Memory B cell (primary cell): ENCODE measurements around the gene RTN4R.

ENCODE experiments used
- ATAC-seq: fragments of 150-1000 bp; cut with Tn5 transposase; 2 replicates; pipeline ENCODE4 v1.10.0; 2021; ENCODE audit warnings: low read depth, mild to moderate bottlenecking, moderate library complexity
- DNase-seq, 2 donors: peaks; one replicate each; pipeline ENCODE4 v3.0.0; 2022; ENCODE audit warnings: low spot score in 2 of 2
- H3K27ac Mint-ChIP-seq: one replicate; pipeline ENCODE4 v1.8.0; 2022; ENCODE audit warnings: mild to moderate bottlenecking, moderate library complexity, mixed read lengths
- H3K27me3 Mint-ChIP-seq: one replicate; pipeline ENCODE4 v1.8.0; 2022; ENCODE audit warnings: mixed read lengths
- H3K36me3 Mint-ChIP-seq: one replicate; pipeline ENCODE4 v1.8.0; 2022; ENCODE audit warnings: mild to moderate bottlenecking, mixed read lengths
- H3K4me1 Mint-ChIP-seq: one replicate; pipeline ENCODE4 v1.8.0; 2022; ENCODE audit warnings: mixed read lengths
- H3K4me3 Mint-ChIP-seq: one replicate; pipeline ENCODE4 v1.8.0; 2022; ENCODE audit warnings: mild to moderate bottlenecking, moderate library complexity, mixed read lengths
- H3K9me3 Mint-ChIP-seq: one replicate; pipeline ENCODE4 v1.8.0; 2022; ENCODE audit warnings: mixed read lengths

Gene RTN4R

DNA sequence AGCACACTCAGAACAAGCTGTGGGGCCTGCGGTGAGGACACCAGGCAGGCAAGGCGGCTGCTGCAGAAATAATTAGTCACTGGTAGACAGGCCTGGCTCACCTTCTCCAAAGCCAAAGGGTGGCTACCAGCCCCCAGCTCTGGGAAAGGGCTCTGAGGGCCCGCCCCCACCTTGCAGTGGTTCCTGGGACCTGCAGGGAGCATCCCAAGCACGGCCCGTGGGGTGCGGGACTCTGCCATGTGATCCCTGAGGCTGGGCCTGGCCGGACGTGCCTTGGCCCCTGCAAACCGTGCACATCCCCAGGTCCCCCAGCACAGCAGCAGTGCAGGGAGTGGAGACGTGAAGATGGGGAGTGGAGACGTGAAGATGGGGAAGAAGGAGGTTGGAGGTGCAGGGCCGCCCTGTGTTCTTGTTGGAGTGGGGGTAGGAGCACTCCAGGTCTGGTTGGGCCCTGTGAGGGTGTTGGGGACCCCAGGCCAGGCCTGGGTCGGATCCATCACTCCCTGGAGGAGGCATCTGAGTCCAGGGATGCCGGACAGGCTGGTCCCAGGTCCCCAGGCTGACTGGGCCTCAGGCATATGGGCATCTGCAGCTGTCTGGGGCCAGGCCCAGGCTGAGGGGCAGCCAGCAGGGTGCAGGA is 41.9 kb downstream of the RTN4R start:
- Mint-ChIP-seq H3K4me1 (no peaks in the 10 kb centered on the region), H3K27ac (no peak overlapping the region), H3K9me3 (peaks cover 3% of the 10 kb centered on the region), H3K4me3 (no peak overlapping the region), H3K36me3 (no peaks in the 10 kb centered on the region), H3K27me3 (peaks cover 2% of the 10 kb centered on the region)
- no peak for DNase-seq
- no peak for ATAC-seq

DNA sequence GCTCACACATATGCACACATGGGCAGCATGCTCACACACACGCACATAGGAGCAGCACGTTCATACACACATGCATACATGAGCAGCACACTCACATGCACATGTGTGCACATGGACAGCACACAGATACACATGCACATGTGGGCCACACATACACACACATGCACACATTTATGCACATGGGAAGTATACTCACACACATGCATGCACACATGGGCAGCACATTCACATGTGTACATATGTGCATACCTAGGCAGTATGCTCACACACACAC is 42.5 kb downstream of the RTN4R start:
- DNase-seq = no peak
- peaks cover 3% of the 10 kb centered on the region for H3K9me3 Mint-ChIP-seq
- no peak overlapping the region for H3K4me3 Mint-ChIP-seq
- ATAC-seq = no peak
- H3K36me3 Mint-ChIP-seq = no peaks in the 10 kb centered on the region
- H3K4me1 Mint-ChIP-seq = no peaks in the 10 kb centered on the region
- no peak overlapping the region for H3K27ac Mint-ChIP-seq
- H3K27me3 Mint-ChIP-seq = peaks cover 2% of the 10 kb centered on the region

DNA sequence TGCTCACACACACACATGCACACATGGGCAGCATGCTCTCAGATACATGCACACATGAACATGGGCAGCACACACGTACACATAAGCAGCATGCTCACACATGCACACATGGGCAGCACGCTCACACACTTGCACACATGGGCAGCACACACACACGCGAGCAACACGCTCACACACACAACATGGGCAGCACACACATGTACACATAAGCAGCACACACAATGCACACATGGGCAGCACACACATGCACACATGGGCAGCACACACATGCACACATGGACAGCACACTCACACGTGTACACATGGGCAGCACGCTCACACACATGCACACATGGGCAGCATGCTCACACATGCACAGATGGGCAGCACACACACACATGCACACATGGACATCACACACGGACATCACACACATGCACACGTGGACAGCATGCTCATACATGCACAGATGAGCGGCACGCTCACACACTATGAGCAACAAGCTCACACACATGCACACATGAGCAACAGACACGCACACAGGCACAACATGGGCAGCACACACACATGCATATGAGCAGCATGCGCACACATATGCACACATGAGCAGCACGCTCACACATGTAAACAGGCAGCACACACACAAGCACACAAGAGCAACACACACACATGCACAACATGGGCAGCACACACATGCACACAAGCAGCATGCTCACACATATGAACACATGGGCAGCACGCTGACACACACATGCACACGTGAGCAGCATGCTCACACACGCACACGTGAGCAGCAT is 43.0 kb downstream of the RTN4R start:
- Mint-ChIP-seq H3K27me3 (peaks cover 2% of the 10 kb centered on the region), H3K4me3 (no peak overlapping the region), H3K27ac (no peak overlapping the region), H3K9me3 (peaks cover 3% of the 10 kb centered on the region), H3K36me3 (no peaks in the 10 kb centered on the region), H3K4me1 (no peaks in the 10 kb centered on the region)
- DNase-seq = no peak
- ATAC-seq = no peak

DNA sequence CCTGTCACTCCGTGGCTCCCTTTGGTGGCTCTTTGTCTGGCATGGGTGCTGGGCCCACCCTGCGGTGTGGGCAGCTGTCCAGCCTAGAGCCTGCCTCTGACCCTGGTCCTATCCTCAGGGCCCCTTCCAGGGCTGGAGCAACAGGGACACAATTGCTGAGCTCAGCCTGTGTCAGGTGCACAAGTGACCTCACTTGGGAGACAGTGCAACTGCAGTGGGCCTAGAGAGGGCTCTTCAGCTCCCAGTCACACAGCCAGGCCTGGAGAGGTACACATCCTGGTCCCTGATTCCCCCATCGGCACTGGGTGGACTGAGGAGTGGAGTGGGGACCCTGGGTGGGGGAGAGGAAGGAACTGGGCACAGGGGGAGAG is 43.9 kb downstream of the RTN4R start:
- H3K4me3 Mint-ChIP-seq = no peak overlapping the region
- H3K27me3 Mint-ChIP-seq = no peaks in the 10 kb centered on the region
- H3K9me3 Mint-ChIP-seq = peaks cover 3% of the 10 kb centered on the region
- no peak for DNase-seq
- no peak for ATAC-seq
- H3K4me1 Mint-ChIP-seq = no peaks in the 10 kb centered on the region
- no peak overlapping the region for H3K27ac Mint-ChIP-seq
- H3K36me3 Mint-ChIP-seq = no peaks in the 10 kb centered on the region

DNA sequence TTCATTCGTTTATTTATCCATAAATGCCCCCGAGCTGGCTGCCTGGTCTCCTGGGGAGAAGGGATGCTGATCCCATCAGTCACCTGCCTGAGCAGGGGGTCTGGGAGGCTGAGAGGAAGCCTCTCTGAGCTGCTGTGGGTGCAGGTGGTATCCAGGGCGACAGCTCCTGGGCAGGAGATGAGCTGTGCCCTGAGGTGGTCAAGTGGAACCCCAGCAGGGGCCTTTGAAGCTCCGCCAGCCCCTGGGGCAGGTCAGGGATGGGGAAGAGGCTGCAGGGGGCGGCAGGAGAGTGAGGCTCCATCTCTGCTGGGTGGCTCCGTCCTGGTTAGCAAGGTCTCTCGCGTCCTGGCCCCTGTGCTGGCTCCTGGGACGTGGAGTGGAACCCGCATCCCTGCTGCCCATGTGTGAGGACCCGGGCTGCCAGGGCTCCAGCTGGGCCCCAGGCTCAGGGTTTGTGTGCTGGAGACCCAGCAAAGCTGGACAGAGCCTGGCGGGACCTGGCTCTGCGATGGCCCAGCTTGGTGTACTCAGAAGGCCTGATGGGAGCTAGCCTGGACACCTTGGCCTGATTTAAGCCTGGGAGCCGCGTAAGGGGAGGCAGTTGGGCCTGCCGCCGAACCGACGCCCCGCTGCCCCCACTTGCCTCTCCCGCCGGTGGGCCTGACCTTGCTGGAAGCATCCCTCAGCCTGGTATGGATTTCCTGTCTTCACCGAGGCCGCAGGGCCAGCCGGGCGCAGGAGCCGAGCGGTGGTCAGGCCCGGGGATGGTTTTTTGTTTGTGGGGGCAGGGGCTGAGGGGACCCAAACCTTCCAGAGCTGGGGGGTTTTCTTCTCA is 44.5 kb downstream of the RTN4R start:
- Mint-ChIP-seq H3K27ac (no peak overlapping the region), H3K27me3 (peaks cover under 1% of the 10 kb centered on the region), H3K4me3 (no peak overlapping the region), H3K36me3 (no peaks in the 10 kb centered on the region), H3K4me1 (no peaks in the 10 kb centered on the region), H3K9me3 (peaks cover 3% of the 10 kb centered on the region)
- ATAC-seq = no peak
- no peak for DNase-seq

DNA sequence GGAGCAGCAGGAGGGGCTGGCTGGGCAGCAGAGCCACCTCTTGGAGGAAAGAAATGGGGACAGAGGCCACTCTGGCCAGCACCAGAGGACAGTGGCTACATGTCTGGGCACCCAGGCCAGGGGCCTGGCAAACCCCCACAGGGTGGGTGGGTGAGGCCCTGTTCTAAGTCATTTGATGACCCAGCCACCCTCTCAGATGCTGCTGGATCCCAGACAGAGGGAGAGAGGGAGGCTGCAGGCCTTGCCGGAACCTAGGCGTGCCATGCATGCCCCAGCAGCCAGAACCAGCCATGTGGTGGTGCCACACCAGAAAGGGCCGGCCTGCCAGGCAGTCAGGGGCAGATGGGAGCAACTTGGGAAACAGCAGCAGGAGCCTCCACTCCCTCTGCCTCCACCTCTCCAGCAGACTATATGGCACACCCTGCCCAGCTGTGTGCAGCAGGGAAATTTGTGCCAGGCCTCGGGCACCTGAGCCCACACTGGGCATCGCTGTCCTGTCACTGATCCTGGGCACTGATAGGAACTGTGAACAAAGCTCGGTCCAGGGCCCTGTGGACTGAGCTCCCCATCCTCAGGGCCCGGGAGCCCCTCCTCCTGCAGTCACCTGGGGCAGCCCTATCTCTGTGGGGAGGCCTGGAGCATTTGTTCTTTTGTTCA is 45.2 kb downstream of the RTN4R start:
- DNase-seq = no peak
- peaks cover 3% of the 10 kb centered on the region for H3K9me3 Mint-ChIP-seq
- no peak overlapping the region for H3K4me3 Mint-ChIP-seq
- no peak overlapping the region for H3K27ac Mint-ChIP-seq
- H3K4me1 Mint-ChIP-seq = no peaks in the 10 kb centered on the region
- no peak for ATAC-seq
- peaks cover 4% of the 10 kb centered on the region for H3K27me3 Mint-ChIP-seq
- no peaks in the 10 kb centered on the region for H3K36me3 Mint-ChIP-seq

DNA sequence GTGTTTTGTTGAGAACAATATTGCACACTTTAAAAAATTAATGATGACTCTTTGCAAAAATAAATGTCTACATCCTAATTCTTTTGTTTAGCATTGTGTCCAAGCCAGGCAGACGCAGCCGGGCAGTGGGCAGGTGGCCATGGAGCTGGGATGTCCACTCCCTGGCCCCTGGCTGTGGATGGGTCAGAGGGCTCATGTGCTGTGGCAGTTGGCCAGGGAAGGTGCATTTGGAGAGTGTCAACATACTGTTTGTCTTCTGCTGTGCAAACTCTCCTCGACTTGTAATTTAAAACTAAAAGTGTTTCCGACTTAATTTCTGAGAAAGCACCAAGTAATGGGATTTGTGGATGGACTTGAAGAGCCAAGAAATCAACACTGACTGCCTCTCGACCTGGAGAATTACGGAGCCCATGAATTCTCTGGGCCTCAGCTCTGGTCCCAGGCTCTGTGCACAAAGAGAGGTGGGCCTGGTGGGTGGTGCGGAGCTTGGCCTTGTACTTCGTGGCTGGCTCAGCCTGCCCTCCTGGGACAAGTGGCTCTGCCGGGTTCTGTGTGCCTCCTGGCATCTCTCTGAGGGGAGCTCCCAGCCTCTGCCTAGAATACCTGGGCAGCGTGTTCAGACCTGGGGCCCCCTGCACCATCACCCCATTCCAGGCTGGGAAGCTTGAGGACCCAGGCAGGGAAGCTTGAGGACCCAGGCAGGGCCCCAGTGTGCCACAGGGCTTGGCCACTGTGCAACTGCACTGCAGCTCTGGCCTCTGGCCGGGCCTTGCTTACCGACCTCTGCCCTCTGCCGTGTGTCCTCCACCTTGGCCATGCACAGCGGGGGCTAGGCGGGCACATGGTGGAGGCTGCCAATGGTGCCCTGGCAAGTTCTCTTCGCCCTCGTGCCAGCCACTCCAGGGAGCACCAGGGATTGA is 46.4 kb downstream of the RTN4R start:
- ATAC-seq (no peak), DNase-seq (no peak)
- H3K27ac Mint-ChIP-seq = no peak overlapping the region
- peaks cover 3% of the 10 kb centered on the region for H3K9me3 Mint-ChIP-seq
- no peak overlapping the region for H3K4me3 Mint-ChIP-seq
- H3K4me1 Mint-ChIP-seq = no peaks in the 10 kb centered on the region
- peaks cover 4% of the 10 kb centered on the region for H3K27me3 Mint-ChIP-seq
- H3K36me3 Mint-ChIP-seq = no peaks in the 10 kb centered on the region

DNA sequence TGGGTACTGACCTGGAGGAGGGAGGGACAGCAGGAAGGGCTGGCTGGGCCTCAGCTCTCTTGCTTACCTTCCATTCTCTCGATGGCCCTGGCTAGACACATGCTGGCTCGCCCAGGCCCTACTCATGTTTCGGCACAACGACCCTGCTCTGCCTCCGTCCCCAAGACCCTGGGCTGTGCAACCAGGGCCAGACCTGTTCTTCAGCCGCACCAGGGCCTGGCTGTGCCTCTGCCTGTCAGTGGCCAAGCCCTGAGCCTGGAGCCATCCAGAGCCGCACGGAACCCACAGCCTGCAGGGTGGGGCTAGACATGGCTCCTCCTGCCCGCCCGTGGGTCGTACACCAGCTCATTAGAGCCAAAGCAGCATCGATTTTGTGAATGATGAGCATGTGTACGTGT is 47.5 kb downstream of the RTN4R start:
- ATAC-seq (no peak), DNase-seq (no peak)
- Mint-ChIP-seq H3K36me3 (no peaks in the 10 kb centered on the region), H3K4me3 (no peak overlapping the region), H3K9me3 (peaks cover 3% of the 10 kb centered on the region), H3K27me3 (peaks cover 4% of the 10 kb centered on the region), H3K4me1 (no peaks in the 10 kb centered on the region), H3K27ac (no peak overlapping the region)

DNA sequence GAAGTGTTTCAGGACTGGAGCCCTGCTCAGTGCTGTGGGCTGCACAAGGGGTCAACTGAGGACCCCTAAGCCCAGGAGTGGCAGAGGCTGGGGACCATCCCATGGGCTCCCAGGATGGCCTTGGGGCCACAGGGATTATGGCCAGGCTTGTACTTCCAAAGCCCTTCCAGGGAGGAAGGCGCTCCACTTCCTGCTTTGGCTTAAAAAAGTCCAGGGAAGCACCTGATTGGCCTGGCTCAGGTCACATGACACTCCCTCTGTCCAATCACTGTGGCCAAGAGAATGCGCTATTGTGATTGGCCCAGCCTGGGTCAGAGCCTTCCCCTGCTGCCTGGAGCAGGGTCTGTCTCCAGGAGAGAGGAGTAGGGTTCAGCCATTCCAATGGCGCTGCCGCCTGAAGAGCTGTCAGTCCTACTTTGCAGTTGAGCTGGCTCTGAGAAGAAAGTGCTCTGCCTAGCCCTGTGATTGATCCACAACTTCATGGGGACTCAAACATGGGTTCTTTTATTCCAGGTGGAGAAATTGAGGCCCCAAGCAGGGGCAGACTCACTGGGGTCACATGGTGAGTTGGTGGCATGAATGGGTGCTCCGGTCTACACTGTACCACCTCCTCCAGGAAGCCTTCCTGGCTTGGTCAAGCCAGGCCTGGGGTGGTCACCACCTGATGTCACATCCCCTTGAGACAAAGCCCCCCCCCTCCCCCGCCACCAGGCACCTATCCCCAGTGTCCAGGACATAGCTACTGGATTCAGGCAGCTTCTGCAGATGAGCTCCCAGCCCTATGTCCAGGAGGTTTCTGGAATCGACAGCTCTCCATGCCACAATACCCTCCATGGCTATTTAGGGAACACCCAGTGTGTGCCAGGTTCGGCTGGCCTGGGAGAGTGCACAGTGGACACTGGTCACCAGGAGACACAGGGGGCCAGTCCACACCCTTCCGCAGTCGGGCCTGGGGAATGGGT is 48.2 kb downstream of the RTN4R start:
- peaks cover 4% of the 10 kb centered on the region for H3K27me3 Mint-ChIP-seq
- DNase-seq (no peak), ATAC-seq (no peak)
- no peaks in the 10 kb centered on the region for H3K36me3 Mint-ChIP-seq
- H3K4me3 Mint-ChIP-seq = no peak overlapping the region
- H3K4me1 Mint-ChIP-seq = no peaks in the 10 kb centered on the region
- no peaks in the 10 kb centered on the region for H3K9me3 Mint-ChIP-seq
- no peak overlapping the region for H3K27ac Mint-ChIP-seq

DNA sequence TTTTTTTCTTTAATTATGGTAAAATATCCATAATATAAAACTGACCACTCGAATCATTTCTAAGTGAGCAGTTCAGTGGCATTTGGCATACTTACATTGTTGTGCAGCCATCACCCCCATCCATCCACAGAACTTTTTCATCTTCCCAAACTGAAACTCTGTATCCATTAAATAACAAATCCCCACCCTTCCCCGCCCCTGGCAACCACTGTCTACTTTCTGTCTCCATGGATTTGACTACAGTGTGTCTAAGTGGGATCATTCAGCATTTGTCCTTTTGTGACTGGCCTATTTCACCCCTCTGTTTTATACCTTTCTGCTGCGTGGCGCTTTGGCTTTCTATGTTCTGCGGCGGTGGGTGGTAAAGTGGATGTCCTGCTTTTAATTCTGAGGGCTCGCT is 49.1 kb downstream of the RTN4R start:
- DNase-seq = no peak
- no peak overlapping the region for H3K27ac Mint-ChIP-seq
- H3K4me3 Mint-ChIP-seq = no peak overlapping the region
- H3K4me1 Mint-ChIP-seq = no peaks in the 10 kb centered on the region
- H3K27me3 Mint-ChIP-seq = peaks cover 6% of the 10 kb centered on the region
- H3K36me3 Mint-ChIP-seq = no peaks in the 10 kb centered on the region
- no peak for ATAC-seq
- H3K9me3 Mint-ChIP-seq = no peaks in the 10 kb centered on the region

DNA sequence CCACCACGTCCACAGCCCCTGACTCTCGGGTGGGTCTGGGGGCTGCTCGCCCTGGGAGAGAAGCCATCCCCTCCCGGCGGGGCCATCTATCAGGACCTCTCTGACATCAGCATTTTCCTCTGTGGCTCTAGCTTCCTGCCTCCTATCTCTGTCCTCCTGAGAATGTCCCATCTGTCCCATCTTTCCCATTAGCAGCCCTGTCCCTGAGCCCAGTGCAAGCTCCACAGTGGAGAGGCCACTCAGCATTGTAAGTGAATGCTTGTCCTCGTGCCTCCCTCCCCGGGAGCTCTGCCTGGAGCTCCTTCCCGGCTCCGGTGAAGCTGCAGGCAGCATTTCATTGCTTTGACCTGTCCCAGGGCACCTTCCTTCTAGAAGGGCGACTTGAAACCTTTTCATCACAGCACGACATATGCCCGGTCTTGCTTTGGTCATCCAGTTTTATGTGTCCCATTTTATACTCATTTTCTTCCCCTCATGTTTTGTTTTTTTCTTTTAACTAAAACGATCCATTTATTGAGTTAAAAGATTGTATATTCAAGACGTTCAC is 49.7 kb downstream of the RTN4R start:
- no peaks in the 10 kb centered on the region for H3K9me3 Mint-ChIP-seq
- H3K36me3 Mint-ChIP-seq = no peaks in the 10 kb centered on the region
- no peaks in the 10 kb centered on the region for H3K4me1 Mint-ChIP-seq
- H3K27me3 Mint-ChIP-seq = peaks cover 6% of the 10 kb centered on the region
- no peak for ATAC-seq
- no peak overlapping the region for H3K4me3 Mint-ChIP-seq
- no peak for DNase-seq
- no peak overlapping the region for H3K27ac Mint-ChIP-seq

DNA sequence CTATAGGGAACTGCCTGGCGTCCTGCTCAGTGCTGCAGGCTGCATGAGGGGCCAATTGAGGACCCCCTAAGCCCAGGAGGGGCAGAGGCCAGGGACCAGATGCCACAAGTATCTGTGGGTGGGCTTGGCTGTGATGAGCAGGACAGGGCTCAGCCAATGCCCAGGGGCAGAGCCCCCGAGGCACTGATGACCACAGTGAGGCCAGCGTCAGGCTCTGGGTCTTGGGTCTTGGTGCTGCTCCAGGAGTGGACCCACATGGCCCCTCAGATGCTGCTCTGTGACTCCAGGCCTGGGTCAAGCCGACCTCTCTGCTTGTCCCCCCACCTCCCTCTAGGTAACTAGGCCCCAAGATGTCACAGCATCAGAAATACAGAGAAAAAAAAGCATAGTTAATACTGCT is 50.6 kb downstream of the RTN4R start:
- no peak for DNase-seq
- H3K27ac Mint-ChIP-seq = no peak overlapping the region
- H3K4me3 Mint-ChIP-seq = no peak overlapping the region
- H3K9me3 Mint-ChIP-seq = no peaks in the 10 kb centered on the region
- no peaks in the 10 kb centered on the region for H3K4me1 Mint-ChIP-seq
- no peak for ATAC-seq
- peaks cover 6% of the 10 kb centered on the region for H3K27me3 Mint-ChIP-seq
- H3K36me3 Mint-ChIP-seq = no peaks in the 10 kb centered on the region
